GM19238 (cell line): ENCODE results near the gene SMURF1.

Source experiments
- DNase-seq: peaks from one replicate; pipeline ENCODE4 v3.0.0; 2011; ENCODE audit warnings: low spot score; ENCODE audit not compliant: insufficient read length

Gene SMURF1

DNA sequence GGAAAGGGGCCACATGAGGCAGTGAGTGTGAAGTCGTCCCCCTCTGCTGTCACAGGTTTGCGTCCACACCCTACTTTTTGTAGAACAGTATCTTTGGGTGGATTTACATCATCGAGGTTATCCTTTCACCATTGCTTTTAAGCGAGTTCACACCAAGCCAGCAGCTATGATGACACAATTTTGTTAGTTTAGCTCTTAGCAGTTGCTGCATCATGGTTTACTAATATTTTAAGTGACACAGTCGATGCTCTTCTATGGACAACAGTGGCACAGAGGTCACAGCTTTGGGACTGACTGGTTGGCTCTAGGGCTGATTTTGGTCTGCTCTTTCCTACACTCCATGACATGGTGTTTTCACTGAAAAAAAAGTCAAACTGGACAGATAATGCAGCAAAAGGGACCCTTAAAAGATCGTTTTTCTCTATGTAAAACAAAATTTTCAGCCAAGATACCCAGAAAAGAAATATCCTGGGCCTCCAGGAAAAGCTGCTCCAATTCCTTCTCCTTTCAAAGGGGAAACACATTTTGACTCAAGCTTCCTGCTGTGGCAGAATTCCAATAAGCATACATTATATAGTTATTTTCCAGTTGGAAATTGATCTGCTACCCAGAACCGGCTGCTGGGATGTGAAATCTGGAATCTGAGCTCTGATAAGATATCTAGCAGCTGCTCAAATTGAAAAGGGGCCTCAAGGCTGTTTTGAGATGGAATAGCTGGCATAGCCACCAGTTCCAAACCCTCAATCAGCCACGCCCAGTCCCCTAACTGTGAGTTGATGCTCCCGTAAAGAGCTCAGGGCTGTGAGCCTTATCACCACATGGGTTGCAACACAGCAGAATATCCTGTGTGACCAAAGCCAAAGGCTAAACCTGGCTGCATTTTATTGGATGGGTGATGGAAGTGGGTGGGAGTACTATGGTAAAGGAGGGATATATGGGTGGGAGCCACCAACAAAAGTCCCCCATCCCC lies 114.2 kb downstream of the SMURF1 start:
- DNase-seq = no peak

DNA sequence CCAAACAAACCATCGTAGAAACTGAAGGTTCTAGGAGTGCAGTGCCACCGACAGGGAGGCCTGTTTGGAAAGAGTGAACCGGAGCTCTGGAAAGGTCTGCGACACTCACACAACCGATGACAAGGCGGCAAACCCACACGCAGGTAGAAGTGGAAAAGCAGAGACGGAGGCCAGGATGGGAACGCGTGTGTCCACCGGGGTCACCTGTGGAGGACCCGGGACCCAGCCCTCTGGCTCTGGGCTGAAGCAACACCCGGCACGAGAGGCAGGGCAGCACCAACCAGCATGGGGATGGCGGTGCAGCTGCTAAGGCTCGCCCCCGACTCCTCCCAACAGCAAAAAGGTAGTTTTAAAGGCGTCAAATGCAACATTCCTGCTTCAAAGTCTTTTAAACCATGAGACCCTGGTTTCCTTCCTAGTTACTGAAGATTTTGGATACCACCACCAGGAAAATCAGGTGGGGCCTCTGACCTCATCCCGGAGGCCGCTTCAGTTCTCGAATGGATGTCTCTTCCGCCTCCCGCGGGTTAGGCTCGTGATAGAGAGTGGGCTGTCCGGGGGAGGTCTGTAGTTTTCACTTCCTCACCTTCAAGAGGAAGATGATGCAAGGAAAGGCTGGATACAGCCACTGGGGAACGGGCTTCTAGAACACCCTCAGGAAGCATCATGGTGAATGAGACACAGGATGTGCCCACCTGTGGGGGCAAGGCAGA lies 115.5 kb downstream of the SMURF1 start:
- DNase-seq = no peak

DNA sequence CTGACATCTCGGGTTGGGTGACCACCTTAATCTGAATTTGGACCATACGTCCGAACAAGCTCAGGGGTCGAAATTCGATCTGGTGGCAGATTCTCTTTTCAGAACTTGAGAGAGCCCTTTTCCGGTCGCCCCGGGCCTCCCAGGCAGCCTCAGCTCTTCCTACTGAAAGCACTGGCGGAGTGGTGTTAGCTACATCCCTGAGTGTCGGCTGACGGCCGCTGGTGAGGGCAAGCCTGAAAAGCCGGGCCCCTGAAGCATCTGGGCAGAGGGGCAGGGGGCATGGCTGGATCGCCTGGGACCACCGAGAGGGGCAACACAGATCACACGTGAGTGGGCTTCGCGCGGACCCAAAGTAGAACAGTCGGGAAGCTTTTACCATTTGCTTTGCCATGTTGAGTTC lies 116.1 kb downstream of the SMURF1 start:
- DNase-seq = no peak

DNA sequence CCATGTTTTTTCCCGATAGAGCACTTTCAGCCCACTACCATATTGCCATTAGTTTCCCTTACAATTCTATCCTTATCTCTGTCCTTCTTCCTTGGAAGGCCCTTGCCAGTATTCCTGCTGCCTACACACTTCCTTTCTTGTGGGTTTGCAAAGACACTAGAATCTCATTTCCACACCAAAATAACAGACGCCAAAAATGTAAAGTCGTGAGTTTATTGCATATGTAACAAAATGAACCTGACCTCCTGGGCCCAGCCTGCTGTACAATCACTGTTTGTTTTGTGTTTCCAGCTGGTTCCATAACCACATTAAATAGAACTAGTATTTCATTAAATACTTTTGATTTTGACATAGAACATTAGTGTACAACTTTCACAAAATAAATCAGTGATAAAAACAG lies 116.7 kb downstream of the SMURF1 start:
- no peak for DNase-seq

DNA sequence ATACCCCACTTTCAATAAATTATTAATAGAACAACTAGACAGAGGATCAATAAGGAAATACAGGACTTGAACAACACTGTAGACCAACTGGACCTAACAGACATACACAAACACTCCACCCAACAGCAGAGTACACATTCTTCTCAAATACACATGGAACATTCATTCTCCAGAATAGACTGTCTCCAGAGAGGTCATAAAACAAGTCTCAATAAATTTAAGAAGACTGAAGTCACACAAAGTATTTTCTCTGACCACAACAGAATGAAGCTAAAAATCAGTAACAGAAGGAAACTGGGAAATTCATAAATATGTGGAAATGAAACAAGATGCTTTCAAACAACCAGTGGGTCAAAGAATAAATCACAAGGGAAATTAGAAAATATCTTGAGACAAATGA lies 119.8 kb downstream of the SMURF1 start:
- DNase-seq = no peak

DNA sequence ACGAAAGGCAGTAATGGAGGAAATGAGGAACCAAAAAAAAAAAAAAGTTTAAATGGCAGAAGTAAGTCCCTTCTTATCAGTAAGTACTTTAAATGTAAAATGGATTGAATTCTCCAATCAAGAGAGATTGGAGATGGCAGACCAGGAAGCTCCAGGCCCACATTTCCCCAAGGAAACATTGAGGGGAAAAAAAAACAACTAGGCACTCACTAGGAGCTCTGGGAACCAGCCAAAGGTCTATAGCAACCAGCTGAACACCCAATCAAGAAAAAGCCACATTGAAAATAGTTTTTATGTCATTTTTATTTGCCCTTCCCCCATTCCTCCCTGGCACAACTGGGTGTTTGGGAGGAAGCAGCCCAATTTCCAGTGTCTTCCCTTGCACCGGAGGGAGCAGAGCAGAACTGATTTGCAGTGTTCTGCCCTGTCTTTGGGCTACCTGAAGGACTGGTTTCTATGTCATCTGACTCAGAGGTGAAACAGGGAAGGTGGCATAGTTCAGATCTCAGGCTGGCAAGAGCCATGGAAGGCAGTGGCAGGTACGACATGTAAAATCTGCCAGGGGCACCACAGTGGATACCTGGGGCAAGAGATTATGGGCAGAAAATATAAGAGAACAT lies 121.9 kb downstream of the SMURF1 start:
- DNase-seq = no peak

DNA sequence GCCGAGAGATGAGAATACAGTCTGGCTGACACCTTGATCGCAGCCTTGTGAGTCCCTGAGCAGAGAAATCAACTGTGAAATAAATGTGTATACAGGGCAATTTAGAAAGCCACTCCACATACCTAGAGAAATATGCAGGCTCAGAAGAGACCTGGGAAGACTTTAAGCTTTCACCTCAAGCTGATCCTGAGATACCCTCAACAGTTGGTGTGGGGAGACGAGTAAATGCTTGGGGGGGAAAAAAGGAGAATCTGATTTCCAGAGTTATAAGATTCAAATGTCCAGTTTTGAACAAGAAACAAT lies 123.5 kb downstream of the SMURF1 start:
- DNase-seq = no peak

DNA sequence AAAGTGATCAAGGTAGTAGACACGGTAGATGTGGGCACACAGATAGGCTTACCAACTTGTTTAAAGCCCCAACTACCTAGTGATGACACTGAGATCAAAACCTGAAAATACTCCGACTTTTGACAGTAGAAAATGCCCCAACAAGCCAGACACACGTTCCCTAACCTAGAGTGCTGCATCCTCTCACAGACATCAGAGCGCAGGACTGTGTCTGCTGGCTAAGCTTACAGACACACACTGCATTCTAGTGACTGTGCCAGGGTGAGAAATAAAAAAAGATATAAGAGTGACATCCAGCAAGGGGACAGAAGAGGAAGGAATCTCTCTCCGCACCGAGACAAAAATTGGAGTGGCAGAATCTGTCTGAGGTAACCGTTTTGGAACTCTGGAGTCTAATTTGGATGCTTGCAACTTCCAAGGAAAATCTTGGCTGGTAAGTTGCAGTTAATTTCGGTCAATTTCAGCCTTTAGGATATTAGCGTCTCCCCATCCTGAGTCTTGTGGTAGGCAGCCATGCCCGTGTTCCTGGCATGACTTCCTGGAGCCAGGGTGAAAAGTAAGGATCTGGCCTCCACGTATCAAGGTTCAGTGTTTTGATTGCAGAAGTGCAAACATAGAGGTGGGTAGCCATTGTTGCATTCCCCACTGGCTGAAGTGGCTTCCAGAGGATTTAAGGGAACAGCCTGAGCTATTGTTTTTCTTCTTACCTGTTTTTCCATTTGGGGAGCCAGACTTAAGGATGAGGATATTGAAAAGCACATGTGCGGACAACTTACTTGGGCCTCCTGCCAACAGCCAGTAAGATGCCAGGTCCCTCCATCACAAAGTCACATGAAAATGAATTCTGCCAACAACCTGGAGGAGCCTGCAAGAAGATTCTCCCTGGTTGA lies 124.1 kb downstream of the SMURF1 start:
- no peak for DNase-seq

DNA sequence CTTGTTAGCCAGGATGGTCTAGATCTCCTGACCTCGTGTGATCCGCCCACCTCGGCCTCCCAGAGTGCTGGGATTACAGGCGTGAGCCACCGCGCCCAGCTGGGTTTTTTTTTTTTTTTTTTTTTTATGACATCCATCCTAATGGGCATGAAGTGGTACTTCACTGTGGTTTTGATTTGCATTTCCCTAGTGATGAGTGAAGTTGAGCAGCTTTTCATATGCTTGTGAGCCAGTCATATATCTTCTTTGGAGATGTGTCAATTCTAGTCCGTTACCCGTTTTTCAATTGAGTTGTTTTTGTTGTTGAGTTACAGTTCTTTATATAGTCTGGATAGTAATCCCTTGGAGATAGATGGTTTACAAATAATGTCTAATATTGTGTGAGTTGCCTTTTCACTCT lies 127.7 kb downstream of the SMURF1 start:
- no peak for DNase-seq

DNA sequence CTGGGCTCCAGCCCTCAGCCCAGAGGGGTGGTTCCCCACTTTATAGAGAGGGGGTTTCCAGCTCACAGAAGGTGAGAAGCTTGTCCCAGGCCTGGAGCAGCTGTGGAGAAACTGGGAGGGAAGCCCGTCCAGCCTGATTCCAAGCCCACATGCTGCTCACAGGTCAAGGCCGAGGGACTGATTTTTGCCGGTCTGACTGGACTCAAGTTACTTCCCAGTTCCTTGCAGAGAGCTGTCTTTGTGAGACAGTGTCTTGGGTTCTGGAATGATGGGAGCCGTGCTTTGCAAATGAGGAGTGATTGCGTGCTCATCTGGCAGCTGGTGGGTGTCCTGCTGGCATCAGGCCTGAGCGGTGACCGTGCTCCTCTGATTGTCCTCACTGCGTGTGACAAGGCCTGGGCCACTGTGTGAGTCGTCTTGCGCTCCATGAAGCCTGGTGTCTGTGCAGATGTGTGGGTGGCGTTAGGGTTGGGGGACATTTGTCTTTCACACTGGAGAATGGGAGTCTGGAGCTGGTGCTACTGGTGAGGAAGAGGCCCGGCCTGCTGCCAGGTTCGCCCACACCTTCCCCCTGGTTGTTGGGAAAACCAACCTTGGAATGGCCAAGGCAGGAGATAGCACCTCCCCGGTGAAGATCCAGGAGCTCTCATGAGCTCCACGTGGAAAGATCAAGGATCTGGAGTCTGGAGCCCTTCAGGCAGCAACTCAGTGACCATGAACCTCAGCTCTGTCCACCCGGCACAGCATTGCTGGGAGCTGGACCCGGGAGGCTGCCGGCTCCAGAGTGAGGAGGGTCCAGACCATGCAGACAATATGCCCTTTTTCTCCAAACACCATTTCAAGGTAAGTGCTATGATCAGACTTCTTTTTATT lies 129.6 kb downstream of the SMURF1 start:
- no peak for DNase-seq

DNA sequence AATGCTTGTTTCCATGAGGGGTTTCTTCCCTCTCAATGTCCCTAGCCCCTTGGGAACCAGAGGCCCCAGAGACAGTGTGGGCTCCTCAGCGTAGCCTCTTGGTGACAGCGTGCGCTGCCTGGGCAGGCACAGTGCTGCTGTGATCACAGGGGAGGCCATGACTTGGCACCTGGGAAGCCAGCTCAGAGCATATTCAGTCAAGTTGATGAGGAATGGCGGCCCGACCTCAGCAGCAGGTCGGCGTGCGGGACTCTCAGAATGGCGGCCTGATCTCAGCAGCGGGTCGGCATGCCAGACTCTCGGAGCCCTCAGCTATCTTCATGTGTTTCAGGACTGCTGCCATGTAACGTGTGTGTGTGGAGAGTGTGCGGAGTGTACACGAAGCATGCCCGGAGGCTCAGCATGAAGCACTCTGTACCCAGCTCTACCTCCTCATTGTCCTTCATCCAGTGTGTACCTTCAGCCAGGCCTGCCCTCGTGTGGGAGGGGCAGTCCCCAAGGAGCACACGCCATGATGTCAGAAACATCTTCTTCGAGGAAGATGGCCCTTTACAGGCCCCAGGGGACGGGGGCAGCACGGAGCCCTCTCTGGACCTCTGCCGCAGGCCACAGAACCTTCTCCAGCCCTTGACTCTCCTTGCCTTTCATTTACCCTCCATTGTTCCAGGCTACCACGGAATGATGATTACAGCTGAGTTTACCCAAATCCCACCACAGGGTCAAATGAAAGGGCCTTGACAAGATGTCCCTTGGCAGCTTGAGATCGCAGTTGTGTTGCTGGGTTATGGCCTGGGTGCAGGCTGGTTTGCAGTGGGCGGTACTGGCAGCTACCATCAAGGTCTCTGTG lies 130.4 kb downstream of the SMURF1 start:
- DNase-seq = no peak

DNA sequence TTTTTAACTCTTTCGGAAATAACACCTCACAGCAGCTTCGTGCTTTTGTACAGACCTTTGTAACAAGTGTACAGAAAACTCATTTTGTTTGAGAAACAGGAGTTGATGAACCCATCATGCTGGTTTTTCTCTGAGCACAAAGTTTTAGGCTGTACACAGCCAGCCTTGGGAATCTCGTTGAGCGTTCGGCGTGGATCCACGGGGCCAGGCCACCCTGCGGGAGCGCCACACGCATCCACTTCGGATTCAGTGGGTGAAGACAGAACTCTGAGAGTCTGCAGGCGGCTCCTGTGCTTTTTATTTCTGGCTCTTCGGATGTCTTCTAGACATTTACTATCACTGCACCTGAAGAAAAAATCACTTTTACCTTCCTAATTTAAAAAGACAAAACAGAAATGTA lies 131.2 kb downstream of the SMURF1 start:
- DNase-seq = no peak

DNA sequence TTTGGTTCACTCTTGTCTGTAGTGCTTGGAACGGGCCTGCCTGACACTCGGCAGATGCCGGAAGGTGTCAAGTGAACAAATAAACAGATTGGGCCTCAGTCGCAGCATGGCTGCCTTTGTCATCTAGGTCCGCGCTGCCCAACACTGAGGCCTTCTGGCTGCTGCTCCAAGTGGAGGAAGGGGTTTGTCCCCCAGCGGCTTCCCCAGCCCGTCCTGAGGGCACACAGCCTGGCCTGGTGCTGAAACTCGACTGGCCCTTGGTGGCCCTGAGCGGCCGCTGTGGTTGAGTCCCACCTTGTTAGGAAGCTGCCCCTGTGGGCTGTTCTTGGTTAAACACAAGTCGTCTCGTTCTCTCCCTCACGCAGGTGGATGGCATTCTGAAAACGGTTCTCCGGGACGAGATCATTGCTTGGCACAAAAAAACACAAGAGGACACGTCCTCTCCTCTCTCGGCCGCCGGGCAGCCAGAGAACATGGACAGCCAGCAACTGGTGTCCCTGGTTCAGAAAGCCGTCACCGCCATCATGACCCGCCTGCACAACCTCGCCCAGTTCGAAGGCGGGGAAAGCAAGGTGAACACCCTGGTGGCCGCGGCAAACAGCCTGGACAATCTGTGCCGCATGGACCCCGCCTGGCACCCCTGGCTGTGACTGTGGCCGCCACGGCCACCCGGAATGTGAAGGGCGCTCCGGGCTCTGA lies 132.1 kb downstream of the SMURF1 start:
- no peak for DNase-seq

DNA sequence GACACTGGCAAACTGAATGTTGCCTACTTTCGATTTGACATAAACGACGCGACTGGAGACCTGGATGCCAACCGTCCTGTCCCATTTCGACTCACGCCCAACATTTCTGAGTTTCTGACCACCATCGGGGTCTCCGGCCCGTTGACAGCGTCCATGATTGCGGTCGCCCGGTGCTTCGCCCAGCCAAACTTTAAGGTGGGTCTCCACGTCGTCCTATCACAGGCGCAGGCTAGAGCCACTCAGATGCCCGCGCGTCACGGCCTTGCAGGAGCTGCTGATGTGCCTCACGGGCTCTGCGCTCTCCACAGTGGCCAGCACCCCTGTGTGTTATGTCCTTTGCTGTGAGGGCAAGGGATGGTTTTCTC lies 132.6 kb downstream of the SMURF1 start:
- no peak for DNase-seq

DNA sequence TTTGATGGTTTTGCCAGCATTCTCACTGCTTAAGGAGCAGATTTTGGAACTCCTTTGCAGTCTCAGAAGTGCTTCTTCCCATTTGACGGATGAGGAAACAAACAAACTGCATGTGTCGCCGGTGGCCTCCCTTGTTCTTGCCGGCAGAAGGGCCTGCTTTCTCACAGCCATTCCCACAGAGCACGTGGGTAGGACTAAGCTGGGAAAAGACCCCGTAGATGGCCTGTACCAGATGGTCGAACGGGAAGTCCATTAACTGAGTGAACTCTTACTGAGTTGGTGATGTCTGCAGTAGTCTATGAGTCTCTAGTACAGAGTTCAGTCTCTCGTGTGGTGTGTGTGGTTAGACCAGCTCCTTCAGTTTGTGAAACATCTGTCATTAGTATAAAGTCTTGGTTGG lies 133.6 kb downstream of the SMURF1 start:
- no peak for DNase-seq

DNA sequence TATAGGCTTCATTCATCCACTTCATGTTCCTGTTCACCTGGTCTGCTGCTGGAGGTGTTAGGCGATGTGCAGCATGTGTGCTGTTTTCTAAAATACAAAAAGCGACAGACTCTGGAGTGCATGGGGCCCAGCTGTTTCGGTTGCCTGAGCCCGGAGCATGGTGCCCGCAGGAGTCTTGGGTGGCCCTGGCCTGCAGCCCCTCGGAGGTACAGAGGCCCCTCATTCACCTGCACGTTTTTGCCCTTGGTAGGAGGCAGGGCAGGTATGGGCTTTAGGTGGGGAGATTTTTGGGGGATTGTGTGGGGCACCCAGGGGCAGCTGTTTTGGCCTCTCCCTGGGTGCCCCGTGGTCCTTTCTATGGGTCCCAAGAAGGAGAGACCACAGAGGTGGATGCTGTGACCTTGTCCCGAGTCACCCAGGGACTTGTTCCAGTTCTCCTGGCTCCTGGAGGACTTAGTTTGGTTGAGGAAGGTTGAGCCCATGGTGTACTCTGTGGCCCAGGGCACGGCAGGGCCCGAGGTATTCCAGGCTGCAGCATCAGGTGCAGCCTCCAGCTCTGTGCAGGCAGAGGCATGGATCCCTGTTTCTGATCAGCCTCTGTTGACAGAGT lies 134.9 kb downstream of the SMURF1 start:
- DNase-seq = no peak

DNA sequence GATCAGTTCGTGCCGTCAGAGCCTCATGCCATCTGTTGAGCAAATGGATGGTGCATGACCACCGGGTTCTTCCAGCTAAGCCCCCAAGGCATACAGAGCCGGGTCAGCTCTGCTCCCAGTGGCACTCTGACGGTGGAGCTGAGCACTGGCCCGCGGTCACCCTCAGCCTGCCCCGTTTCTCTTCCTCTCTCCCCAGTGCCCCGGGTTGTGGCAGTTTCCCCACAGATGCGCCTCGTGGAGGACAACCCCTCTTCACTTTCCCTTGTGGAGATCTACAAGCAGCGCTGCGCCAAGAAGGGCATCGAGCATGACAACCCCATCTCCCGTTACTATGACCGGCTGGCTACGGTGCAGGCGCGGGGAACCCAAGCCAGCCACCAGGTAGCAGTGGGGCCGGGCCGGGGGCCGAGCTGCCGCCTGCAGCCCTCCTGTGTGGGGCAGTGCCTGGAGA lies 135.7 kb downstream of the SMURF1 start:
- no peak for DNase-seq

DNA sequence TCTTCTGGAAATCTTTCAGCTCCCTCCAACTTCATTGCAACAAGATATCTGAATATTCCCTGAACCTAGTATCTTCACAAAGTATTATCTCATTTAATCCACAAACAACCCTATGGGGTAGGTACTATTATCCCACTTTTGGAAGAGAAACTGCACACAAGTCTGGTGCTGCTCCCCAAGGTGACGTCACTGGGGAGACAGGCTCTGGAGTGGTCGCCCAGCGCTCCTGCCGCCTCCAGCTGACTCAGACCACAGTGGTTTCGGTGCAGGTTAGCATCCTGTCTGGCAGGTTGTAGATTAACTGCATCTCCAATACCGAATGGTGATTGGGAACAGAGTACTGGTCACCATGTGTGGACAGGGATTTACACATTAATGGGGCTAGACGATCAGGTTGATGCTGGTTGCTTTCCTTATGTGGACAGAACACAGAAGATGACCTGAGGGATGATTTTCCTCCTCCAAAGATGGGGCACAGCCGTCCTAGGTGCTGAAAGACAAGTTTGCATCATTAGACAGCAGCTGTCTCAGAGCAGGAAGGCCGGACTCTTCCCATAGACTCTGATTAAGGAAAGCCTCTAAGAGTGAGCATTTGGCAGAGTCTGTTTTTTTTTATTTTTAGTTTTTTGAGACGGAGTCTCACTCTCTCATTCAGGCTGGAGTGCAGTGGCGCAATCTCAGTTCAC lies 137.0 kb downstream of the SMURF1 start:
- DNase-seq = no peak
